GF-D8 (cell line): Measurements from ENCODE around the gene VDR.

Experiments
- DNase-seq: peaks from one replicate; lab custom pipeline; 2025; lab: John Stamatoyannopoulos, UW

VDR gene

DNA sequence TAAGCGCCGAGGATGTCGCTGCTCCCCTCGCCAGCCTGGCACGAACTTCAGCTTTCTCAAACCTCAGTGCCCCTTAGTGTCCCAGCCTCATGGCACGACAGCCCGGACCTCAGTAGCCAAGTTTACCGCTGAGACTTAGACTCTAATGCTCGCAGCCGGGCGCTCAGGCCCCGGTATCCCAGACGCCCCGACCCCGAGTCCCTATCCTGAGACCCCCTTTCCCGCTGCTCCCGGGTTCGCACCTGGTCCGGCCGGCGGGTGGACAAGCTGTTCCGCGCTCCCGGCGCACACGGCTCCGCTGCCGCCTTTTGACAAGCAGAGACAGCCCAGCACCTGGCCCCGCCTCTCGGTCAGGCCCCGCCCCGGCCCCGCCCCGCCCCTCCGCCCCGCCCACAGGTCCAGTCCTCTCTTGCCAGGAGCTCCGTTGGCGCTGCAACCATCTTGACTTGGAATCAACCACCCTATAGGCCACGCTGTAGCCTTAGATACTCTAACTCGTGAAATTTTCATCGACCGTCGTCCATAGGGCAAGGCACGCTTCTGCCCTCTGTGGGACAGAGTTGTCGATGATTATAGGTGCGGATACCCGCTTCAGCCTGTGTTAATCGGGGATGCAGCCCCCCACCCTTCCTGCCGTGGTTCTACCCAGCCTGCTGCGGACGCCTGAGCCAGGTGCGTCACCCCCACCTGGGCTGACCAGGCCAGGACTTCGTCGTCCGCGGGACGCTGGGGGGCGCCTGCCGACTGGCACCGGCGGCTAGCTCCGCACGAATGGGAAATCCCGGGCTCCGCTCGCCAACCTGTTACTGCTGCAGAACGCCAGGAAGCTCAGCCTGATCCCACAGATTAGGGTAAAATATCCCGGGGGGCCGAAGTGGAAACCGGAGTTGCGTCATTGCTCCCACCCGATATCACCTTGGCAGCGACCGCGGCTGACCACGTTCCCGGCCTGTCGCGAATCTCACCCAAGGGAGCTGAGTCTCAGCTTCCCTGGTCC lies at the start of gene VDR:
Gene VDR, minus strand, starts transcription at position 282 of the 997 bp plus-strand sequence. CDS start 25,881 bp downstream, outside the sequence.
- peak; percentile 38 for DNase-seq

DNA sequence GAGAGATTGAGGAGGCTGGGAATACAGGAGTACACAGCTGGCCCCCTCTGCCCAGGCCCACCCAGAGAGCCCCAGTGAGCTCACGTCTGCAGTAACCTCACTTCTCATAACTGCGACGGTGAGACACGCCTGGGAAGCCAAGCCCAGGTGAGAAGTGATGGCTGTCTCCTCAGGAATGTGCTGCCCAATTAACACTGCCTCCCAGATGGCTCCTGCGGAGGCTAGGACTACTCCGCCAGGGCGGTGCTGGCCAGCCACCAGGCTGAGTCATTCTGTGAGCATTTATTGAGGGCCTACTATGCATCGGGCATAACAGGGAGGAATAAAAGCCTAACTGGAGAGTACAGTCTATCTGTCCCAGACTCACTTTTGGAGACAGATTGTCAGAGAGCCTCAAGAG lies 49.3 kb upstream of the VDR start:
- DNase-seq: no peak

DNA sequence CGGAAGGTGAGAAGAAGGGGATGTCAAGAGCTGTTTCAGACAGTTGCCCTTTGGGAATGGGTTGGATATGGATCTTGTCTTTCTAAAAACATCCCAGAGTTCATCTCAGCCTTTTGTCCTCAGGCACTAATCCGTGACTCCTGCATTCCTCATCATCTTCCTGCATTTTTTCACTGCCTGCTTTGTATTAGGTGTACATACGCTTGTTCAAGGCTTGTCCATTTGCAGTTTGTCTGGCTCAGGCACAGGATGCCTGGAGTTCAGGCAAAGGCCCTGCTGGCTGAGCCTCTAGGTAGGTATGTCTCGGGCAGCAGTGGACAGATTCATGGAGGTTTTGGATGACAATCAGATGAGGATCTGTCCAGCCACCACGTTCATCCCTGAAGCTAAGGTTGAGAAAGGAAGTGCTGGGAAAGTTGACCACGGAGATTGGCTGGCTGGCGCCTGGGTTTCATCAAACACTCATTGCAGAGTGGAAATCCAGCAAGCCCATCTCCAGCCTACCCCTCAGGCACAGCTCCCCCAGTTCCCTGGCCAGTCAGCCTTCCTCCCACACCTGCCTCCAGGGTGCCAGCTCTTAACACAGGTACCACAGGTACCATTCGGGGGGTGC lies 46.2 kb upstream of the VDR start:
- no peak for DNase-seq

GRCh38 chr12:47949441-47950341 lies 44.9 kb upstream of the VDR start:
- peak; percentile 9 for DNase-seq

DNA sequence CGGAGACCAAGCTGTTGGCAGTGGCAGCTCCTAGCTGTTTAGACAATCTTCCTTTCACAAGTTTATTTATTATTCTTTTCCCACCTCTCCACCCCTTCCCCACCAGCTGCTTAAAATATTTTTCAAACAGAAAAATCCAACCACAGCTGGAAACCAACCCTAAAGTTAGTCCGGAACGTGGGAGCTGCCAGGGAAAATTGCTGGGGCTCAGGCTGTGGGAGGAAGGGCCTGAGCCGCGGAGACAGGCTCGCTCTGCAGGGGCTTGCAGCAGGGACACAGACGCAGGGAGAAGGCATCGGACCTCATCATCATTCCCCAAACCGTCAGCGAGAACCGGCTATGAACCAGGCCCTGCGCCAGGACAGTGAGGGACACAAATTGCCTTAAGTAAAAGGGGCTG lies 42.5 kb upstream of the VDR start:
- DNase-seq: no peak

GRCh38 chr12:47946413-47947323 lies 41.9 kb upstream of the VDR start:
- peak; percentile 51 for DNase-seq

GRCh38 chr12:47945341-47945728 lies 40.5 kb upstream of the VDR start:
- no peak for DNase-seq

- DNase-seq: no peak
Measured at GRCh38 chr12:47944685-47945340, 40.0 kb upstream of the VDR start.

DNA sequence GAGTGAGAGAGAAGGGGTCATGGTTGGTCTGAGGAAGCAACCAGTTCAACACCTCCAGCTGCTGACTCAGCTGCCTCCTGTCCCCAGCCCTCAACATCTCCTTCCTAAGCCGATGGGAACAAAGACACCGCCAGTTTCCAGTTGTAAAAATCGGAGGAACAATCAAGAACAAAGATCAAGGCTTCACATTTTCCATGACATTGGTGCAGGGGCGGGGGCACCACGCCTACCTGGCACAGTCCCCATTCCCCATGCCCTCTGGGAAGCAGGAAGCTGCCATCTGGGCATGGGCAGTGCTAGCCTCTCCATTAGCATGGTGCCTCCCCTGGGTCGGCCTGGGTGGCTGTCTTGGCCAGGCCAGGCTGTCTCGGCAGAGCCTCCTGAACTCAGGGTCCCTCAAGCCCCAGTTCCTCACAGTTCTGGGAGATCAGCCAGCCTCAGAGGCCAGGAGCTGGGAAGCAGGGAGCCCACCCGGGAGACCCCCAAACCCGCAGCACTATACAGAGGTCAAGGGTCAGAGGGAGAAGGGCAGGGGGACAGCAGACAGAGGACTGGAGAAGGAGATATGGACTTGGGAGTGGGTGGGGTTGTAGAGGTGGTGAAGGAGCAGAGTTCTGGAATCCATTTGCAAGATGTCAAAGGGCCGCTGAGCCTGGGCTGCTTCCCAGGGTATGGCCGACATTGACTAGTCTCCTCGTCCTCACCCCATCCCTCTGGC lies 39.0 kb upstream of the VDR start:
- no peak for DNase-seq

- no peak for DNase-seq
Measured at GRCh38 chr12:47942614-47943225, 37.9 kb upstream of the VDR start.

DNA sequence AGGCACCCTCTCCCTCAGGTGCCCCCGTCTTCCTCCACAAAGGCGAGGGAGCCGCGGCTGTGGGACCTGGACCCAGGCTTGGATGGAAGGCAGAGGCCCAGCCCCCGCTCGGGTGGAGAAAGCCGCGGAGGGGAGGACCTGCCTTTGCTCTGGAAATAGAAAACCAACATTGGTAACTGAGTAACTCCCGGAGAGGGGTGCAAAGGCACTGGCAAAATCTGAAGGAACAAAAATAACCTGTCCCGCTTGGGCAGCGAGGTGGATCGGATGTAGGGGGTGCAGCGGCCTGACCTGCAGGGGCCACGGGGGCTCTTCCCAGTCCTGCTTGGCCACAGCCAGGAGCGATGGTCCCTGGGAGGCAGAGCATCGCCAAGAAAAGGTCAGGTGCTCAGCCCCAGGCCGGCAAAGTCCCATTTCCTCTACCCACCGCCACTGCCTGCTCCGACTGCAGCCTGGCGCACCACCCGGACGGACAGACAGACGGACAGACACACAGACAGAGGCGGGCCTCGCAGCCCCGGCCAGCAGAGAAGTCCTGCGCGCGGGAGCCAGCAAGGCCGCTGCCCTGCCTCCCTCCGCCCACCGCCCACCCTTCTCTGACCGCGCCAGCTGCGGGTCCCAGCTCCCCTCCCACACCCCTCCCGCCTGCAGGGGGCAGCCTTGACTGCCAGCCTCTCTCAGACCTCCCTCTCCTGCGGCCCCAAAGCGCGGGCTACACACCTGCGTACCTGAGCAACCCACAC lies 37.2 kb upstream of the VDR start:
- DNase-seq: no peak

- no peak for DNase-seq
Measured at GRCh38 chr12:47941475-47941780, 36.6 kb upstream of the VDR start.

- DNase-seq: no peak
Measured at GRCh38 chr12:47940773-47941474, 36.1 kb upstream of the VDR start.

GRCh38 chr12:47939009-47939601 lies 34.3 kb upstream of the VDR start:
- DNase-seq: no peak

DNA sequence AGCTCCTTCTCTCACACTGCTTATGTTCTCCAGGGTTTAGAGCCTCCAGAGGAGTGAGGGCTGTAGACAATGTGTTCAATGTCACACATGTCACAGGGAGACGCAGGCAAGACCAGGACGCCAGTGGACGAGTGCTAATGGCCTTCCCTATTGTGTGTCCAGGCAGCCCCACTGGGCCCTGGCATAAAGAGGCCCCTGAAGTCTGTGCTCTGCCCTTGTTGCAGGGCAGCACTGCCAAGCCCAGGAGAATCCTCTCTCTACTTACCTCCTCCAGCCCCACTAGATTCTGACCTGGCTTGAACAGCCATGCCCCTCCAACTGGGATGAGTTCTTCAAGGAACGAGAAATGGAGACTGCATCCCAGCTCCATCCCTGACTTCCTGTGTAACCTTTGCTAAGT lies 33.8 kb upstream of the VDR start:
- no peak for DNase-seq

DNA sequence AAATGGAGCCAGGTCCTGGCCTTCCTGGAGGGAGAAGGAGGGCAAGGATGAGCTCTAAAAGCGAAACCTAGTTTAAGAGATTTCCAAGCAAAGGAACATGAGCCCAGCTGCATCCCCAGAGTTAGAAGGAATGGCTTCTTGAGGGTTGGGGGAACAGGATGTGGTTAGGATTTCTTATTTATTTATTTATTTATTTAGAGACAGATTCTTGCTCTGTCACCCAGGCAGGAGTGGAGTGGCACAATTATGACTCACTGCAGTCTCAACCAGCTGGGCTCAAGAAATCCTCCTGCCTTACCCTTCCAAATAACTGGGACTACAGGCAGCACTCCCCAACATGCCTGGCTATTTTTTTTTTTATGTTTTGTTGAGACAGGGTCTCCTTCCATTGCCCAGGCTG lies 33.3 kb upstream of the VDR start:
- no peak for DNase-seq

DNA sequence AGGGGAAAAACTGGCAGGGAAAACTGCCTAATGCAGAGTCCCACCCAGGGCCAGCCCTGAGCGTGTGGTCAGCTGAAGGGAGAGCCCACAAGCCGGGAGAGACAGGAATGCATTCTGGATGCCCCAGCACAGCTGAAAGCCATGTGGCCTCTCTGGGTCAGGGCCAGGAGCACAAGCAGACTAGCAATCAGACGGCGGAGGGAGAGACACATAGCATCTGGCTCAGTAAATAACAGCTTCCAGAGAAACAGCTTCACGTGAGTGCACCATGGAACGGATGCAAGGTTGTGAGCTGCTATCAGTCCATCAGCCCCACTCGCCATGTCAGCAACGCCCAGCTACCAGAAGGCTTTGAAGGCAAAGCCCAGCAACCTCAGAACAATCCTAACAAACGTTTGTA lies 30.4 kb upstream of the VDR start:
- no peak for DNase-seq

DNA sequence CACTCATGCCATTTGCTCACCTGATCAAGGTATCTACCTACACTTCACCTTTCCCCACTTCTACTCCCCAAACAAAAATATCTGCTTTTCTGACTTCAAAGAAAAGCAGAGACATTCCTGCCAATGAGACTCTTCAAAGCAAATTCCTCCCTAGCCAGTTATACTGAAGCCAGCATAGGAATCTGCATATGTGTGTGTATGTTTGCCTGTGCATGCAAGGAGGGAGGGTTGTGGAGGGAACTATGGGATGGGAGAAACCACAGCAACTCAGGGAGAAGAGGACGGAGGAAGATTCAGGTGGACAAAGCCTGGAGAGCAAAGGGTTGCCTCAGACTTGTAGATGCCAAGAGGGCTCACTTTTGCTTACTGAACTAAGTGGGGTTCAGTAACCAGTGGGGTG lies 26.4 kb upstream of the VDR start:
- no peak for DNase-seq
